Endothelial cell of umbilical vein (primary cell): Measurements from ENCODE around the gene HPS4. TPM values are rescaled to one million over a fixed set of nuclear protein-coding genes. Genes with fewer than 3 reads are reported as not detected.

Experiments
- BruUV-seq: library from RNA; stranded (reverse); fragments of 400-500 nt; replicated peaks from 2 replicates; lab custom pipeline; 2021; lab: Mats Ljungman, UMichigan
- CTCF ChIA-PET: fragments of 300-600, 350-600 bp; sonication (Branson Sonifier 250); formaldehyde crosslinking; loops from one replicate; lab custom pipeline; 2021; ENCODE audit warnings: antibody characterized with exemption, inconsistent platforms; lab: Charles Lee
- POLR2A ChIA-PET: fragments of 300-600, 350-600 bp; sonication (Branson Sonifier 250); formaldehyde crosslinking; loops from one replicate; lab custom pipeline; 2021; ENCODE audit warnings: antibody characterized with exemption, inconsistent platforms; lab: Charles Lee
- DNase-seq: peaks from one replicate; pipeline ENCODE4 v3.0.0-alpha.2; 2011; ENCODE audit warnings: low read depth, low spot score
- FAIRE-seq: peaks from 2 replicates; lab custom pipeline; 2011; peaks lifted over from hg19 to GRCh38; lab: Jason Lieb, UNC
- H2AFZ ChIP-seq: 2 replicates; pipeline ENCODE4 v1.6.0; 2012; ENCODE audit warnings: low read depth, low read length, control low read depth, inconsistent platforms
- H3K27ac ChIP-seq: 2 replicates; pipeline ENCODE4 v1.5.1; 2011; ENCODE audit warnings: low read depth, mild to moderate bottlenecking, control low read depth, low read length, moderate library complexity; ENCODE audit not compliant: insufficient read depth
- H3K27me3 ChIP-seq, 2 experiments: 2 replicates each; pipeline versions ENCODE4 v1.6.0 to v1.6.1; 2011; ENCODE audit warnings: low read length in 2 of 2, mixed read lengths in 1 of 2; ENCODE audit not compliant: control insufficient read depth in 2 of 2, insufficient read depth in 2 of 2
- H3K36me3 ChIP-seq, 2 experiments: 2 replicates in 1 of 2; 3 replicates in 1 of 2; pipeline ENCODE4 v1.5.1; 2011; ENCODE audit warnings: low read length in 2 of 2, mild to moderate bottlenecking in 1 of 2, moderate library complexity in 1 of 2; ENCODE audit not compliant: control insufficient read depth in 2 of 2, insufficient read depth in 2 of 2; ENCODE audit errors: extremely low read depth in 1 of 2
- H3K4me1 ChIP-seq: 3 replicates; pipeline ENCODE4 v1.5.1; 2011; ENCODE audit warnings: mild to moderate bottlenecking, low read length; ENCODE audit not compliant: control insufficient read depth, insufficient read depth; ENCODE audit errors: extremely low read depth
- H3K4me2 ChIP-seq: 2 replicates; pipeline ENCODE4 v1.6.1; 2011; ENCODE audit warnings: low read length, control low read depth, mixed read lengths; ENCODE audit not compliant: insufficient read depth
- H3K4me3 ChIP-seq, 3 experiments: fragments of 200-600 bp in 1 of 3; sonication (generic), shearing (Covaris generic) in 1 of 3; replicated peaks in 1 of 3; 2 replicates each; pipeline ENCODE4 v1.5.1; 2011 to 2016; ENCODE audit warnings: control low read depth in 3 of 3, low read length in 3 of 3, mild to moderate bottlenecking in 2 of 3, inconsistent platforms in 1 of 3, low read depth in 1 of 3, moderate library complexity in 1 of 3; ENCODE audit not compliant: insufficient read depth in 1 of 3
- H3K79me2 ChIP-seq: 2 replicates; pipeline ENCODE4 v1.6.0; 2012; ENCODE audit warnings: low read length, inconsistent platforms; ENCODE audit not compliant: control insufficient read depth, insufficient read depth
- H3K9ac ChIP-seq: replicated peaks from 2 replicates; pipeline ENCODE3; 2011; ENCODE audit warnings: low read length, control low read depth; ENCODE audit not compliant: insufficient read depth; ENCODE audit errors: extremely low read depth
- H3K9me1 ChIP-seq: replicated peaks from 3 replicates; pipeline ENCODE4 v1.6.0; 2011; ENCODE audit warnings: mild to moderate bottlenecking, low read length; ENCODE audit not compliant: control insufficient read depth, insufficient read depth; ENCODE audit errors: extremely low read depth
- H3K9me3 ChIP-seq: replicated peaks from 2 replicates; pipeline ENCODE4 v1.5.1; 2012; ENCODE audit warnings: low read length, inconsistent platforms; ENCODE audit not compliant: control insufficient read depth, insufficient read depth
- H4K20me1 ChIP-seq: replicated peaks from 2 replicates; pipeline ENCODE3; 2011; ENCODE audit warnings: mild to moderate bottlenecking, low read length; ENCODE audit not compliant: control insufficient read depth, insufficient read depth; ENCODE audit errors: extremely low read depth
- CTCF ChIP-seq, 2 donors: IDR thresholded peaks; 1 replicate in 1 of 2; 2 replicates in 1 of 2; pipeline ENCODE4 v1.5.1; 2011; ENCODE audit warnings: low read length in 2 of 2, mild to moderate bottlenecking in 2 of 2, moderate library complexity in 2 of 2, control low read depth in 1 of 2, inconsistent platforms in 1 of 2, low read depth in 1 of 2; ENCODE audit not compliant: insufficient read depth in 1 of 2; ENCODE audit errors: extremely low read depth in 1 of 2
- EZH2 ChIP-seq: IDR thresholded peaks from 2 replicates; pipeline ENCODE4 v1.6.1; 2012; ENCODE audit warnings: borderline replicate concordance, low read depth, mild to moderate bottlenecking, moderate library complexity, low read length, inconsistent platforms; ENCODE audit not compliant: severe bottlenecking
- FOS ChIP-seq: IDR thresholded peaks from 2 replicates; pipeline ENCODE4 v1.6.1; 2011; ENCODE audit warnings: mild to moderate bottlenecking, low read length, moderate library complexity, borderline replicate concordance; ENCODE audit not compliant: insufficient read depth
- GATA2 ChIP-seq: IDR thresholded peaks from 2 replicates; pipeline ENCODE4 v1.7.0; 2011; ENCODE audit warnings: low read depth, mild to moderate bottlenecking, moderate library complexity, mixed read lengths, low read length; ENCODE audit not compliant: insufficient read length, insufficient read depth
- JUN ChIP-seq: IDR thresholded peaks from 2 replicates; pipeline ENCODE4 v1.6.1; 2011; ENCODE audit warnings: borderline replicate concordance, low read depth; ENCODE audit not compliant: insufficient read length, insufficient read depth
- MAX ChIP-seq: IDR thresholded peaks from 2 replicates; pipeline ENCODE4 v1.6.1; 2011; ENCODE audit not compliant: insufficient read depth, insufficient read length
- MYC ChIP-seq: IDR thresholded peaks from one replicate; pipeline ENCODE4 v1.6.1; 2011; ENCODE audit warnings: mild to moderate bottlenecking, low read depth, low read length
- POLR2A ChIP-seq: IDR thresholded peaks from 2 replicates; pipeline ENCODE4 v1.6.1; 2012; ENCODE audit warnings: low read depth, mild to moderate bottlenecking, control low read depth, low read length
- POLR2AphosphoS5 ChIP-seq: IDR thresholded peaks from 2 replicates; pipeline ENCODE4 v1.6.1; 2012; ENCODE audit warnings: low read depth, mild to moderate bottlenecking, control low read depth, low read length, moderate library complexity; ENCODE audit not compliant: insufficient read depth
- dilution Hi-C: fragments of 300-500 bp; cut with MboI; formaldehyde crosslinking; loops from one replicate; pipeline ENCODE4 v1.15.0; 2019; ENCODE audit warnings: low sequenced_read_pairs; ENCODE audit not compliant: extremely low pct_ligation_motif_present
- intact Hi-C: fragments of 100-400 bp; cut with micrococcal nuclease; formaldehyde crosslinking; loops from one replicate; pipeline ENCODE4 v1.10.0; 2022
- polyA plus RNA-seq, 4 experiments: library from polyadenylated mRNA; depleted of rRNA in 3 of 4; stranded (reverse) in 3 of 4; unstranded in 1 of 4; fragments of >200 nt; gene quantifications; 2 replicates each; pipeline versions ENCODE4 v1.2.1 to v1.2.3, GENCODE V29; 2011 to 2012; ENCODE audit warnings: missing spikeins in 1 of 4
- total RNA-seq: library from RNA; stranded (reverse); gene quantifications from 2 replicates; pipeline ENCODE4 v1.2.3, GENCODE V29; 2021

The HPS4 gene
- total and polyA plus RNA-seq, 2 donors (not counting 3 experiments of a cell fraction or from before 2014, with no cell fraction given) = 28.4 to 29.7 TPM

- no peak for DNase-seq
- dilution Hi-C loops (no loop called here), intact Hi-C loops (loop anchor here (5.0 kb wide), 1 partner anchor 33 kb away; the partner anchor contains the start of gene ASPHD2)
- H3K4me1 ChIP-seq = peaks cover 13% of the 10 kb centered on the region
- peaks cover 9 to 21% of the 10 kb centered on the region in 2 experiments for H3K36me3 ChIP-seq
- ChIA-PET CTCF (interaction anchor here (0.8 to 10.0 kb wide), 11 partner anchors 18 to 94 kb away, joined by 3 to 148 read pairs (median 4); partner anchors contain the start of genes HPS4 and SRRD), POLR2A (interaction anchor here (0.6 kb wide), 1 partner anchor 65 kb away, joined by 3 read pairs; no protein-coding TSS in a partner anchor)
- H2AFZ ChIP-seq = no peak overlapping the region
- H3K9ac ChIP-seq = no peak overlapping the region
- no peaks in the 10 kb centered on the region for H3K27me3 ChIP-seq
- H3K4me2 ChIP-seq = no peak overlapping the region
- no peak overlapping the region for H3K27ac ChIP-seq
- H4K20me1 ChIP-seq = no peaks in the 10 kb centered on the region
- no peak for TF ChIP-seq GATA2
- TF ChIP-seq CTCF (IDR thresholded peaks at IDR 0.05; ENCODE audit: extremely low read depth in 1 of 2, insufficient read depth in 1 of 2, low read depth in 1 of 2, low read length in 2 of 2) = no peak
- TF ChIP-seq JUN = no peak
- TF ChIP-seq POLR2AphosphoS5 = no peak
- TF ChIP-seq MYC = no peak
- TF ChIP-seq MAX = no peak
- no peak for TF ChIP-seq EZH2
- TF ChIP-seq FOS = no peak
- no peak for TF ChIP-seq POLR2A
- H3K79me2 ChIP-seq = no peaks in the 10 kb centered on the region
- no peak overlapping the region for H3K4me3 ChIP-seq
- no TSS peak for BruUV-seq
- no peaks in the 10 kb centered on the region for H3K9me3 ChIP-seq
- FAIRE-seq = no peak
- no peaks in the 10 kb centered on the region for H3K9me1 ChIP-seq
These were observed 23.4 kb downstream of the HPS4 start for GRCh38 chr22:26460202-26460601.
